T-helper 17 cell (primary cell): Measurements from ENCODE around the gene TRABD2B. TPM values are rescaled to one million over a fixed set of nuclear protein-coding genes. Genes with fewer than 3 reads are reported as not detected.

ENCODE experiments used
- ATAC-seq: fragments of 150-1000 bp; cut with Tn5 transposase; 2 replicates; pipeline ENCODE4 v1.10.0; 2021; ENCODE audit warnings: mild to moderate bottlenecking, moderate library complexity
- DNase-seq, 3 donors: peaks; one replicate each; pipeline versions ENCODE4 v3.0.0 to v3.0.0-alpha.2; 2020 to 2021
- H3K9me3 ChIP-seq: one replicate; pipeline ENCODE4 v1.7.0; 2013; ENCODE audit warnings: low read length, mild to moderate bottlenecking; ENCODE audit not compliant: control insufficient read depth, poor library complexity, severe bottlenecking
- H3K27ac Mint-ChIP-seq: one replicate; pipeline ENCODE4 v1.8.0; 2022; ENCODE audit warnings: mild to moderate bottlenecking, moderate library complexity, mixed read lengths
- H3K27me3 Mint-ChIP-seq: one replicate; pipeline ENCODE4 v1.8.0; 2022; ENCODE audit warnings: mixed read lengths
- H3K36me3 Mint-ChIP-seq: one replicate; pipeline ENCODE4 v1.8.0; 2022; ENCODE audit warnings: low read depth, mixed read lengths
- H3K4me1 Mint-ChIP-seq: one replicate; pipeline ENCODE4 v1.8.0; 2022; ENCODE audit warnings: mild to moderate bottlenecking, mixed read lengths
- H3K4me3 Mint-ChIP-seq: one replicate; pipeline ENCODE4 v1.8.0; 2022; ENCODE audit warnings: mild to moderate bottlenecking, moderate library complexity, mixed read lengths
- total RNA-seq, 4 donors: library from RNA in 2 of 4; stranded (reverse) in 2 of 4; gene quantifications; one replicate each; pipeline ENCODE4 v1.2.3 and lab custom pipeline; 2022 to 2026

Gene TRABD2B
- total RNA-seq, 2 donors from 2014 or later: not detected

- no peaks in the 10 kb centered on the region for H3K9me3 ChIP-seq
- Mint-ChIP-seq H3K27me3 (peaks cover 45% of the 10 kb centered on the region), H3K4me3 (no peak overlapping the region), H3K4me1 (peaks cover 2% of the 10 kb centered on the region), H3K36me3 (no peaks in the 10 kb centered on the region), H3K27ac (no peak overlapping the region)
- no peak for DNase-seq
- ATAC-seq: no peak
Measured at GRCh38 chr1:47841356-47841755, 155.8 kb downstream of the TRABD2B start.

GRCh38 chr1:47840393-47841190 is 156.6 kb downstream of the TRABD2B start:
- Mint-ChIP-seq H3K27me3 (peaks cover 45% of the 10 kb centered on the region), H3K27ac (no peak overlapping the region), H3K4me3 (no peak overlapping the region), H3K4me1 (peaks cover 2% of the 10 kb centered on the region), H3K36me3 (no peaks in the 10 kb centered on the region)
- H3K9me3 ChIP-seq: no peaks in the 10 kb centered on the region
- DNase-seq: no peak
- ATAC-seq: no peak

- H3K4me1 Mint-ChIP-seq: peaks cover 2% of the 10 kb centered on the region
- no peak overlapping the region for H3K4me3 Mint-ChIP-seq
- H3K9me3 ChIP-seq: no peaks in the 10 kb centered on the region
- no peak for DNase-seq
- peaks cover 35% of the 10 kb centered on the region for H3K27me3 Mint-ChIP-seq
- no peak for ATAC-seq
- H3K27ac Mint-ChIP-seq: no peak overlapping the region
- H3K36me3 Mint-ChIP-seq: no peaks in the 10 kb centered on the region
Measured at GRCh38 chr1:47839433-47839760, 157.8 kb downstream of the TRABD2B start.

- Mint-ChIP-seq H3K36me3 (no peaks in the 10 kb centered on the region), H3K27me3 (peaks cover 31% of the 10 kb centered on the region), H3K27ac (no peak overlapping the region), H3K4me1 (peaks cover 2% of the 10 kb centered on the region), H3K4me3 (no peak overlapping the region)
- H3K9me3 ChIP-seq: no peaks in the 10 kb centered on the region
- no peak for DNase-seq
- no peak for ATAC-seq
Measured at GRCh38 chr1:47838562-47839432, 158.4 kb downstream of the TRABD2B start.

- Mint-ChIP-seq H3K27ac (no peak overlapping the region), H3K27me3 (peaks cover 24% of the 10 kb centered on the region), H3K4me1 (peaks cover 2% of the 10 kb centered on the region), H3K4me3 (no peak overlapping the region), H3K36me3 (no peaks in the 10 kb centered on the region)
- no peaks in the 10 kb centered on the region for H3K9me3 ChIP-seq
- ATAC-seq: no peak
- no peak for DNase-seq
Measured at GRCh38 chr1:47837866-47838561, 159.2 kb downstream of the TRABD2B start.

- Mint-ChIP-seq H3K27ac (no peak overlapping the region), H3K36me3 (no peaks in the 10 kb centered on the region), H3K4me1 (no peaks in the 10 kb centered on the region), H3K4me3 (no peak overlapping the region), H3K27me3 (peaks cover 24% of the 10 kb centered on the region)
- no peak for DNase-seq
- ATAC-seq: no peak
- H3K9me3 ChIP-seq: no peaks in the 10 kb centered on the region
Measured at GRCh38 chr1:47837056-47837830, 159.9 kb downstream of the TRABD2B start.

GRCh38 chr1:47835409-47835808 is 161.8 kb downstream of the TRABD2B start:
- DNase-seq: no peak
- no peaks in the 10 kb centered on the region for H3K9me3 ChIP-seq
- Mint-ChIP-seq H3K4me1 (no peaks in the 10 kb centered on the region), H3K36me3 (no peaks in the 10 kb centered on the region), H3K4me3 (no peak overlapping the region), H3K27me3 (peaks cover 39% of the 10 kb centered on the region), H3K27ac (no peak overlapping the region)
- ATAC-seq: no peak

GRCh38 chr1:47834326-47834725 is 162.9 kb downstream of the TRABD2B start:
- Mint-ChIP-seq H3K27ac (no peak overlapping the region), H3K4me1 (no peaks in the 10 kb centered on the region), H3K36me3 (no peaks in the 10 kb centered on the region), H3K27me3 (peaks cover 50% of the 10 kb centered on the region), H3K4me3 (no peak overlapping the region)
- H3K9me3 ChIP-seq: no peaks in the 10 kb centered on the region
- DNase-seq (no peak), ATAC-seq (no peak)

GRCh38 chr1:47830641-47831333 is 166.4 kb downstream of the TRABD2B start:
- H3K9me3 ChIP-seq: no peaks in the 10 kb centered on the region
- Mint-ChIP-seq H3K27ac (no peak overlapping the region), H3K4me1 (no peaks in the 10 kb centered on the region), H3K36me3 (no peaks in the 10 kb centered on the region), H3K4me3 (no peak overlapping the region), H3K27me3 (peaks cover 49% of the 10 kb centered on the region)
- ATAC-seq: no peak
- no peak for DNase-seq

- DNase-seq: no peak
- H3K9me3 ChIP-seq: no peaks in the 10 kb centered on the region
- ATAC-seq: no peak
- H3K36me3 Mint-ChIP-seq: no peaks in the 10 kb centered on the region
- H3K4me1 Mint-ChIP-seq: no peaks in the 10 kb centered on the region
- peak overlapping the region; percentile 1 for H3K27ac Mint-ChIP-seq
- H3K27me3 Mint-ChIP-seq: peaks cover 52% of the 10 kb centered on the region
- no peak overlapping the region for H3K4me3 Mint-ChIP-seq
Measured at GRCh38 chr1:47830021-47830420, 167.2 kb downstream of the TRABD2B start.

- Mint-ChIP-seq H3K27ac (no peak overlapping the region), H3K27me3 (peaks cover 57% of the 10 kb centered on the region), H3K4me1 (no peaks in the 10 kb centered on the region), H3K36me3 (no peaks in the 10 kb centered on the region), H3K4me3 (no peak overlapping the region)
- no peaks in the 10 kb centered on the region for H3K9me3 ChIP-seq
- DNase-seq: no peak
- no peak for ATAC-seq
Measured at GRCh38 chr1:47828978-47829377, 168.2 kb downstream of the TRABD2B start.

- Mint-ChIP-seq H3K27me3 (peaks cover 53% of the 10 kb centered on the region), H3K4me1 (no peaks in the 10 kb centered on the region), H3K27ac (no peak overlapping the region), H3K36me3 (no peaks in the 10 kb centered on the region), H3K4me3 (no peak overlapping the region)
- ATAC-seq: no peak
- no peaks in the 10 kb centered on the region for H3K9me3 ChIP-seq
- DNase-seq: no peak
Measured at GRCh38 chr1:47827109-47827508, 170.1 kb downstream of the TRABD2B start.
